Fibroblast of lung (primary cell): ENCODE results near the gene RPS6KB1. TPM values are rescaled to one million over a fixed set of nuclear protein-coding genes. Genes with fewer than 3 reads are reported as not detected.

Experiments used
- DNase-seq, 2 donors: peaks; one replicate each; pipeline versions ENCODE4 v3.0.0 to v3.0.0-alpha.2; 2010; ENCODE audit warnings: low read depth in 2 of 2
- H2AFZ ChIP-seq: 2 replicates; pipeline ENCODE4 v1.5.1; 2012; ENCODE audit warnings: low read length, control low read depth, inconsistent platforms
- H3K27ac ChIP-seq: 2 replicates; pipeline ENCODE4 v1.5.1; 2011; ENCODE audit warnings: low read length, control low read depth; ENCODE audit not compliant: insufficient read depth
- H3K27me3 ChIP-seq: 2 replicates; pipeline ENCODE4 v1.5.1; 2011; ENCODE audit warnings: mild to moderate bottlenecking, low read length; ENCODE audit not compliant: control insufficient read depth, insufficient read depth
- H3K36me3 ChIP-seq: 2 replicates; pipeline ENCODE4 v1.5.1; 2011; ENCODE audit warnings: low read length; ENCODE audit not compliant: control insufficient read depth, insufficient read depth
- H3K4me1 ChIP-seq: 2 replicates; pipeline ENCODE4 v1.5.1; 2011; ENCODE audit warnings: low read length; ENCODE audit not compliant: control insufficient read depth, insufficient read depth; ENCODE audit errors: extremely low read depth
- H3K4me2 ChIP-seq: 2 replicates; pipeline ENCODE4 v1.5.1; 2011; ENCODE audit warnings: low read length, control low read depth; ENCODE audit not compliant: insufficient read depth; ENCODE audit errors: extremely low read depth
- H3K4me3 ChIP-seq, 4 experiments: fragments of 200-600 bp in 1 of 4; sonication (generic) in 1 of 4; replicated peaks in 1 of 4; 2 replicates each; pipeline ENCODE4 v1.5.1; 2011 to 2016; ENCODE audit warnings: low read length in 4 of 4, low read depth in 3 of 4, mild to moderate bottlenecking in 3 of 4, control low read depth in 2 of 4, inconsistent platforms in 1 of 4, mixed read lengths in 1 of 4; ENCODE audit not compliant: insufficient read depth in 1 of 4; ENCODE audit errors: control extremely low read depth in 1 of 4
- H3K79me2 ChIP-seq: 2 replicates; pipeline ENCODE4 v1.5.1; 2012; ENCODE audit warnings: mild to moderate bottlenecking, low read length, inconsistent platforms; ENCODE audit not compliant: control insufficient read depth, insufficient read depth
- H3K9ac ChIP-seq: 2 replicates; pipeline ENCODE4 v1.5.1; 2011; ENCODE audit warnings: mild to moderate bottlenecking, low read length, control low read depth; ENCODE audit not compliant: insufficient read depth
- H3K9me3 ChIP-seq: 2 replicates; pipeline ENCODE4 v1.5.1; 2012; ENCODE audit warnings: low read depth, low read length; ENCODE audit not compliant: control insufficient read depth, insufficient read depth
- H4K20me1 ChIP-seq: 2 replicates; pipeline ENCODE4 v1.5.1; 2011; ENCODE audit warnings: low read length; ENCODE audit not compliant: control insufficient read depth, insufficient read depth; ENCODE audit errors: extremely low read depth
- EZH2 ChIP-seq: IDR thresholded peaks from 2 replicates; pipeline ENCODE4 v1.5.1; 2012; ENCODE audit warnings: low read length, control low read depth, mild to moderate bottlenecking; ENCODE audit errors: missing control alignments
- polyA plus RNA-seq, 2 donors: library from polyadenylated mRNA; depleted of rRNA in 1 of 2; stranded (reverse) in 1 of 2; unstranded in 1 of 2; fragments of >200 nt; gene quantifications; 2 replicates each; pipeline ENCODE4 v1.2.1, GENCODE V29; 2011 to 2012; ENCODE audit warnings: missing spikeins in 1 of 2
- total RNA-seq: library from RNA; depleted of rRNA; stranded (reverse); fragments of >200 nt; gene quantifications from 2 replicates; pipeline ENCODE4 v1.2.1, GENCODE V29; 2014
- TF ChIP-seq, protein P1 (sequence below), 2 donors: IDR thresholded peaks in 1 of 2; conservative IDR thresholded peaks in 1 of 2; 1 replicate in 1 of 2; 2 replicates in 1 of 2; pipeline ENCODE4 v1.5.1; 2011 to 2012; ENCODE audit warnings: low read length in 2 of 2, control low read depth in 1 of 2, inconsistent platforms in 1 of 2, low read depth in 1 of 2, mild to moderate bottlenecking in 1 of 2

RPS6KB1 gene
- total and polyA plus RNA-seq, 2 donors (not counting 1 experiment from before 2014, with no cell fraction given): 16.0 to 21.3 TPM

DNA sequence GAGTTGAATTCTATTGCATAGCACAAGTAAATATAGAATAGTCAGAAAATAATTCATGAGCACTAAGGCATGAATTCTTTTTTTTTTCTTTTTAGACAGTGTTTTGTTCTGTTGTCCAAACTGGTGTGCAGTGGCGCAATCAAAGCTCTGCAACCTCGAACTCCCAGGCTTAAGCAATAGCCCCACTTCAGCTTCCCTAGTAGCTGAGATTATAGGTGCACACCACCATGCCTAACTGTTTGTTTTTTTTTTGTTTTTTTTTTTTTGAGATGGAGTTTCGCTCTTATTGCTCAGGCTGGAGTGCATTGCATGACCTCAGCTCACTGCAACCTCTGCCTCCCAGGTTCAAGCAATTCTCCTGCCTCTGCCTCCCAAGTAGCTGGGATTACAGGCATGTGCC is 16.8 kb upstream of the RPS6KB1 start:
- TF ChIP-seq, protein P1, sequence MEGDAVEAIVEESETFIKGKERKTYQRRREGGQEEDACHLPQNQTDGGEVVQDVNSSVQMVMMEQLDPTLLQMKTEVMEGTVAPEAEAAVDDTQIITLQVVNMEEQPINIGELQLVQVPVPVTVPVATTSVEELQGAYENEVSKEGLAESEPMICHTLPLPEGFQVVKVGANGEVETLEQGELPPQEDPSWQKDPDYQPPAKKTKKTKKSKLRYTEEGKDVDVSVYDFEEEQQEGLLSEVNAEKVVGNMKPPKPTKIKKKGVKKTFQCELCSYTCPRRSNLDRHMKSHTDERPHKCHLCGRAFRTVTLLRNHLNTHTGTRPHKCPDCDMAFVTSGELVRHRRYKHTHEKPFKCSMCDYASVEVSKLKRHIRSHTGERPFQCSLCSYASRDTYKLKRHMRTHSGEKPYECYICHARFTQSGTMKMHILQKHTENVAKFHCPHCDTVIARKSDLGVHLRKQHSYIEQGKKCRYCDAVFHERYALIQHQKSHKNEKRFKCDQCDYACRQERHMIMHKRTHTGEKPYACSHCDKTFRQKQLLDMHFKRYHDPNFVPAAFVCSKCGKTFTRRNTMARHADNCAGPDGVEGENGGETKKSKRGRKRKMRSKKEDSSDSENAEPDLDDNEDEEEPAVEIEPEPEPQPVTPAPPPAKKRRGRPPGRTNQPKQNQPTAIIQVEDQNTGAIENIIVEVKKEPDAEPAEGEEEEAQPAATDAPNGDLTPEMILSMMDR (conservative IDR thresholded peaks at IDR 0.05 in 1 of 2, IDR thresholded peaks at IDR 0.05 in 1 of 2; ENCODE audit: low read depth in 1 of 2, low read length in 2 of 2): no peak
- no peak for TF ChIP-seq EZH2
- Histone ChIP-seq H2AFZ (no peak overlapping the region), H3K4me3 (no peak overlapping the region), H3K9ac (no peak overlapping the region), H3K27me3 (no peaks in the 10 kb centered on the region), H3K79me2 (no peaks in the 10 kb centered on the region), H3K27ac (no peak overlapping the region), H3K9me3 (no peaks in the 10 kb centered on the region), H3K4me2 (no peak overlapping the region), H3K4me1 (no peaks in the 10 kb centered on the region), H4K20me1 (no peaks in the 10 kb centered on the region), H3K36me3 (no peaks in the 10 kb centered on the region)
- DNase-seq: no peak

- H3K4me1 ChIP-seq: no peaks in the 10 kb centered on the region
- H3K27ac ChIP-seq: no peak overlapping the region
- no peak for DNase-seq
- H3K9ac ChIP-seq: no peak overlapping the region
- H3K36me3 ChIP-seq: no peaks in the 10 kb centered on the region
- no peak overlapping the region for H3K4me3 ChIP-seq
- no peaks in the 10 kb centered on the region for H3K27me3 ChIP-seq
- H3K4me2 ChIP-seq: no peak overlapping the region
- no peaks in the 10 kb centered on the region for H4K20me1 ChIP-seq
- H2AFZ ChIP-seq: no peak overlapping the region
- no peaks in the 10 kb centered on the region for H3K9me3 ChIP-seq
- no peaks in the 10 kb centered on the region for H3K79me2 ChIP-seq
- TF ChIP-seq, protein P1 (conservative IDR thresholded peaks at IDR 0.05 in 1 of 2, IDR thresholded peaks at IDR 0.05 in 1 of 2; ENCODE audit: low read depth in 1 of 2, low read length in 2 of 2): no peak
- no peak for TF ChIP-seq EZH2
Observed at GRCh38 chr17:59877965-59878364, 15.0 kb upstream of the RPS6KB1 start.

GRCh38 chr17:59878624-59879023 is 14.3 kb upstream of the RPS6KB1 start:
- Histone ChIP-seq H3K27me3 (no peaks in the 10 kb centered on the region), H3K4me2 (no peak overlapping the region)

More at GRCh38 chr17:59878624-59879023, 14.3 kb upstream of the RPS6KB1 start:
- DNase-seq: no peak
- no peaks in the 10 kb centered on the region for H3K36me3 ChIP-seq
- H4K20me1 ChIP-seq: no peaks in the 10 kb centered on the region
- H3K79me2 ChIP-seq: no peaks in the 10 kb centered on the region
- H3K9me3 ChIP-seq: no peaks in the 10 kb centered on the region
- H3K9ac ChIP-seq: no peak overlapping the region
- H2AFZ ChIP-seq: no peak overlapping the region
- no peak overlapping the region for H3K4me3 ChIP-seq
- H3K27ac ChIP-seq: no peak overlapping the region
- no peaks in the 10 kb centered on the region for H3K4me1 ChIP-seq
- no peak for TF ChIP-seq EZH2
- TF ChIP-seq, protein P1 (conservative IDR thresholded peaks at IDR 0.05 in 1 of 2, IDR thresholded peaks at IDR 0.05 in 1 of 2; ENCODE audit: low read depth in 1 of 2, low read length in 2 of 2): no peak
